ENCODE data around the gene TSFM. TPM values are rescaled to one million over a fixed set of nuclear protein-coding genes. Genes with fewer than 3 reads are reported as not detected.

Gene TSFM
- total and polyA plus RNA-seq, 9 of the 15 experiments (the other 6 are each of a cell fraction or from before 2014, with no cell fraction given), result 44.6 to 198 (median 60.2) TPM

- TF ChIP-seq ZNF395 (CRISPR knock-in tag; IDR thresholded peaks at IDR 0.05) (no peak), CTBP1 (IDR thresholded peaks at IDR 0.05; ENCODE audit: borderline replicate concordance) (no peak), ZNF764 (CRISPR knock-in tag; IDR thresholded peaks at IDR 0.05; ENCODE audit: low read depth) (no peak), TGIF2 (CRISPR knock-in tag; IDR thresholded peaks at IDR 0.05) (peak; percentile 62; the same call in 1 of the 2 replicates), RFX7 (CRISPR knock-in tag; IDR thresholded peaks at IDR 0.05) (no peak), WHSC1 (IDR thresholded peaks at IDR 0.05; ENCODE audit: low read length) (no peak), KDM5B (IDR thresholded peaks at IDR 0.05; ENCODE audit: insufficient replicate concordance, low read depth, low read length) (peak; percentile 62), CSDE1 (IDR thresholded peaks at IDR 0.05) (no peak), SIRT6 (IDR thresholded peaks at IDR 0.05; ENCODE audit: low read depth, low read length) (no peak)
- TF ChIP-seq, protein P1, sequence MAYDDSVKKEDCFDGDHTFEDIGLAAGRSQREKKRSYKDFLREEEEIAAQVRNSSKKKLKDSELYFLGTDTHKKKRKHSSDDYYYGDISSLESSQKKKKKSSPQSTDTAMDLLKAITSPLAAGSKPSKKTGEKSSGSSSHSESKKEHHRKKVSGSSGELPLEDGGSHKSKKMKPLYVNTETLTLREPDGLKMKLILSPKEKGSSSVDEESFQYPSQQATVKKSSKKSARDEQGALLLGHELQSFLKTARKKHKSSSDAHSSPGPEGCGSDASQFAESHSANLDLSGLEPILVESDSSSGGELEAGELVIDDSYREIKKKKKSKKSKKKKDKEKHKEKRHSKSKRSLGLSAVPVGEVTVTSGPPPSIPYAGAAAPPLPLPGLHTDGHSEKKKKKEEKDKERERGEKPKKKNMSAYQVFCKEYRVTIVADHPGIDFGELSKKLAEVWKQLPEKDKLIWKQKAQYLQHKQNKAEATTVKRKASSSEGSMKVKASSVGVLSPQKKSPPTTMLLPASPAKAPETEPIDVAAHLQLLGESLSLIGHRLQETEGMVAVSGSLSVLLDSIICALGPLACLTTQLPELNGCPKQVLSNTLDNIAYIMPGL (CRISPR knock-in tag; IDR thresholded peaks at IDR 0.05), result no peak
- TF ChIP-seq, protein P2, sequence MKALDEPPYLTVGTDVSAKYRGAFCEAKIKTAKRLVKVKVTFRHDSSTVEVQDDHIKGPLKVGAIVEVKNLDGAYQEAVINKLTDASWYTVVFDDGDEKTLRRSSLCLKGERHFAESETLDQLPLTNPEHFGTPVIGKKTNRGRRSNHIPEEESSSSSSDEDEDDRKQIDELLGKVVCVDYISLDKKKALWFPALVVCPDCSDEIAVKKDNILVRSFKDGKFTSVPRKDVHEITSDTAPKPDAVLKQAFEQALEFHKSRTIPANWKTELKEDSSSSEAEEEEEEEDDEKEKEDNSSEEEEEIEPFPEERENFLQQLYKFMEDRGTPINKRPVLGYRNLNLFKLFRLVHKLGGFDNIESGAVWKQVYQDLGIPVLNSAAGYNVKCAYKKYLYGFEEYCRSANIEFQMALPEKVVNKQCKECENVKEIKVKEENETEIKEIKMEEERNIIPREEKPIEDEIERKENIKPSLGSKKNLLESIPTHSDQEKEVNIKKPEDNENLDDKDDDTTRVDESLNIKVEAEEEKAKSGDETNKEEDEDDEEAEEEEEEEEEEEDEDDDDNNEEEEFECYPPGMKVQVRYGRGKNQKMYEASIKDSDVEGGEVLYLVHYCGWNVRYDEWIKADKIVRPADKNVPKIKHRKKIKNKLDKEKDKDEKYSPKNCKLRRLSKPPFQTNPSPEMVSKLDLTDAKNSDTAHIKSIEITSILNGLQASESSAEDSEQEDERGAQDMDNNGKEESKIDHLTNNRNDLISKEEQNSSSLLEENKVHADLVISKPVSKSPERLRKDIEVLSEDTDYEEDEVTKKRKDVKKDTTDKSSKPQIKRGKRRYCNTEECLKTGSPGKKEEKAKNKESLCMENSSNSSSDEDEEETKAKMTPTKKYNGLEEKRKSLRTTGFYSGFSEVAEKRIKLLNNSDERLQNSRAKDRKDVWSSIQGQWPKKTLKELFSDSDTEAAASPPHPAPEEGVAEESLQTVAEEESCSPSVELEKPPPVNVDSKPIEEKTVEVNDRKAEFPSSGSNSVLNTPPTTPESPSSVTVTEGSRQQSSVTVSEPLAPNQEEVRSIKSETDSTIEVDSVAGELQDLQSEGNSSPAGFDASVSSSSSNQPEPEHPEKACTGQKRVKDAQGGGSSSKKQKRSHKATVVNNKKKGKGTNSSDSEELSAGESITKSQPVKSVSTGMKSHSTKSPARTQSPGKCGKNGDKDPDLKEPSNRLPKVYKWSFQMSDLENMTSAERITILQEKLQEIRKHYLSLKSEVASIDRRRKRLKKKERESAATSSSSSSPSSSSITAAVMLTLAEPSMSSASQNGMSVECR (CRISPR knock-in tag; IDR thresholded peaks at IDR 0.05), result peak; percentile 67; the same call in 1 of the 2 replicates
- TF ChIP-seq, protein P3, sequence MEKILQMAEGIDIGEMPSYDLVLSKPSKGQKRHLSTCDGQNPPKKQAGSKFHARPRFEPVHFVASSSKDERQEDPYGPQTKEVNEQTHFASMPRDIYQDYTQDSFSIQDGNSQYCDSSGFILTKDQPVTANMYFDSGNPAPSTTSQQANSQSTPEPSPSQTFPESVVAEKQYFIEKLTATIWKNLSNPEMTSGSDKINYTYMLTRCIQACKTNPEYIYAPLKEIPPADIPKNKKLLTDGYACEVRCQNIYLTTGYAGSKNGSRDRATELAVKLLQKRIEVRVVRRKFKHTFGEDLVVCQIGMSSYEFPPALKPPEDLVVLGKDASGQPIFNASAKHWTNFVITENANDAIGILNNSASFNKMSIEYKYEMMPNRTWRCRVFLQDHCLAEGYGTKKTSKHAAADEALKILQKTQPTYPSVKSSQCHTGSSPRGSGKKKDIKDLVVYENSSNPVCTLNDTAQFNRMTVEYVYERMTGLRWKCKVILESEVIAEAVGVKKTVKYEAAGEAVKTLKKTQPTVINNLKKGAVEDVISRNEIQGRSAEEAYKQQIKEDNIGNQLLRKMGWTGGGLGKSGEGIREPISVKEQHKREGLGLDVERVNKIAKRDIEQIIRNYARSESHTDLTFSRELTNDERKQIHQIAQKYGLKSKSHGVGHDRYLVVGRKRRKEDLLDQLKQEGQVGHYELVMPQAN (IDR thresholded peaks at IDR 0.05; ENCODE audit: borderline replicate concordance), result peak; percentile 9; the same call in 1 of the 2 replicates
Measured at GRCh38 chr12:57846285-57846576, 63.6 kb downstream of the TSFM start (continued).

Measured in K562 (cell line).